Tibial nerve (tissue), 4 donors: ENCODE data around the gene TFDP2.
"Not testable (repeated sequence)": the region's sequence is repeated elsewhere in the genome, so short reads cannot be mapped to it uniquely, and the experiment has no call there.

Experiments used
- CTCF ChIP-seq, 5 experiments: fragments of 200-600 bp in 3 of 5; fragments of 450-650 bp in 2 of 5; sonication (generic) in 3 of 5; IDR thresholded peaks; one replicate each; pipeline ENCODE4 v1.5.1; 2016 to 2019; ENCODE audit warnings: antibody characterized with exemption in 5 of 5, mild to moderate bottlenecking in 3 of 5, moderate library complexity in 2 of 5
- EP300 ChIP-seq, 2 donors: sonication (generic); formaldehyde crosslinking; IDR thresholded peaks; one replicate each; pipeline ENCODE4 v1.6.1; 2017; ENCODE audit warnings: antibody characterized with exemption in 2 of 2, mild to moderate bottlenecking in 1 of 2
- POLR2A ChIP-seq, 2 donors: fragments of 450-650 bp; IDR thresholded peaks; one replicate each; pipeline ENCODE4 v1.6.1; 2017; ENCODE audit warnings: antibody characterized with exemption in 2 of 2, mild to moderate bottlenecking in 2 of 2, moderate library complexity in 2 of 2

GRCh38 chr3:142144587-142144986 lies 4.8 kb downstream of the TFDP2 start:
- TF ChIP-seq EP300, POLR2A, CTCF (IDR thresholded peaks at IDR 0.05): not testable (repeated sequence)
